HepG2 (cell line): ENCODE results near the gene CKS2. TPM values are rescaled to one million over a fixed set of nuclear protein-coding genes. Genes with fewer than 3 reads are reported as not detected.

ENCODE experiments used
- ESRRA ChIP-seq: sonication (generic); formaldehyde crosslinking; IDR thresholded peaks from 2 replicates; pipeline ENCODE4 v1.5.1; 2020; ENCODE audit warnings: mild to moderate bottlenecking, low read depth, missing genetic modification reagents
- FOSL1 ChIP-seq: sonication (generic); formaldehyde crosslinking; IDR thresholded peaks from 2 replicates; pipeline ENCODE4 v1.9.0; 2021; ENCODE audit warnings: missing genetic modification reagents, borderline replicate concordance
- JDP2 ChIP-seq: sonication (generic); formaldehyde crosslinking; IDR thresholded peaks from 2 replicates; pipeline ENCODE4 v1.8.1; 2022; ENCODE audit warnings: missing genetic modification reagents, borderline replicate concordance
- MEIS2 ChIP-seq: sonication (generic); formaldehyde crosslinking; IDR thresholded peaks from 2 replicates; pipeline ENCODE4 v1.9.0; 2021; ENCODE audit warnings: mild to moderate bottlenecking, missing genetic modification reagents
- MIER3 ChIP-seq: IDR thresholded peaks from 2 replicates; pipeline ENCODE4 v1.6.1; 2016; ENCODE audit warnings: missing compliant biosample characterization, borderline replicate concordance
- NFYC ChIP-seq: IDR thresholded peaks from 2 replicates; pipeline ENCODE4 v1.6.1; 2016; ENCODE audit warnings: missing genetic modification reagents, missing compliant biosample characterization
- NPAS2 ChIP-seq: sonication (generic); formaldehyde crosslinking; IDR thresholded peaks from 2 replicates; pipeline ENCODE4 v1.8.0; 2022; ENCODE audit warnings: mild to moderate bottlenecking, missing genetic modification reagents, borderline replicate concordance
- PRPF4 ChIP-seq: fragments of 200-400 bp; formaldehyde crosslinking; IDR thresholded peaks from 2 replicates; pipeline ENCODE4 v1.6.1; 2016; ENCODE audit warnings: low read length, low read depth; ENCODE audit not compliant: poor library complexity, severe bottlenecking
- TCF7L2 ChIP-seq: IDR thresholded peaks from 2 replicates; pipeline ENCODE4 v1.6.1; 2011; ENCODE audit warnings: mild to moderate bottlenecking, low read depth, low read length, moderate library complexity
- TSC22D2 ChIP-seq: sonication (generic); formaldehyde crosslinking; IDR thresholded peaks from 2 replicates; pipeline ENCODE4 v1.5.1; 2020; ENCODE audit warnings: missing genetic modification reagents, mild to moderate bottlenecking, borderline replicate concordance
- WIZ ChIP-seq: sonication (generic); formaldehyde crosslinking; IDR thresholded peaks from 2 replicates; pipeline ENCODE4 v1.5.1; 2020; ENCODE audit warnings: mild to moderate bottlenecking, missing genetic modification reagents
- XBP1 ChIP-seq: sonication (generic); formaldehyde crosslinking; IDR thresholded peaks from 2 replicates; pipeline ENCODE4 v1.5.0; 2020; ENCODE audit warnings: missing genetic modification reagents
- ZMYM3 ChIP-seq: sonication (generic); formaldehyde crosslinking; IDR thresholded peaks from 2 replicates; pipeline ENCODE4 v1.5.1; 2020; ENCODE audit warnings: mild to moderate bottlenecking, missing genetic modification reagents
- ZNF343 ChIP-seq: sonication (generic); formaldehyde crosslinking; IDR thresholded peaks from 2 replicates; pipeline ENCODE4 v1.4.0; 2020; ENCODE audit warnings: mild to moderate bottlenecking, missing genetic modification reagents
- ZNF44 ChIP-seq: sonication (generic); formaldehyde crosslinking; IDR thresholded peaks from 2 replicates; pipeline ENCODE4 v1.5.1; 2020; ENCODE audit warnings: mild to moderate bottlenecking, missing genetic modification reagents
- ZNF441 ChIP-seq: sonication (generic); formaldehyde crosslinking; IDR thresholded peaks from 2 replicates; pipeline ENCODE4 v1.7.0; 2021; ENCODE audit warnings: missing genetic modification reagents, borderline replicate concordance
- polyA plus RNA-seq, 8 experiments: library from polyadenylated mRNA; depleted of rRNA in 3 of 8; stranded (reverse) in 7 of 8; unstranded in 1 of 8; fragments of >200 nt; fragmentation: Illumina TruSeq in 4 of 8; extraction: Trizol in 4 of 8; gene quantifications; 2 replicates each; pipeline versions ENCODE4 v1.2.1 to v1.2.3, GENCODE V29; 2011 to 2016; ENCODE audit warnings: low read depth in 4 of 8, missing spikeins in 1 of 8, mixed read lengths in 1 of 8; ENCODE audit not compliant: insufficient read depth in 1 of 8
- total RNA-seq, 5 experiments: library from RNA; depleted of rRNA; stranded (reverse); fragments of >200 nt; fragmentation: Illumina TruSeq; extraction: Trizol; gene quantifications; 2 replicates each; pipeline ENCODE4 v1.2.3, GENCODE V29; 2016; ENCODE audit warnings: low read depth in 1 of 5
- TF ChIP-seq, protein P1 (sequence below): sonication (generic); formaldehyde crosslinking; IDR thresholded peaks from 2 replicates; pipeline ENCODE4 v1.4.0; 2020; ENCODE audit warnings: missing genetic modification reagents
- TF ChIP-seq, protein P2 (sequence below): IDR thresholded peaks from 2 replicates; pipeline ENCODE4 v1.6.1; 2018; ENCODE audit warnings: missing genetic modification reagents, mild to moderate bottlenecking, missing compliant biosample characterization
- TF ChIP-seq, protein P3 (sequence below): sonication (generic); formaldehyde crosslinking; IDR thresholded peaks from 2 replicates; pipeline ENCODE4 v1.4.0; 2020; ENCODE audit warnings: missing genetic modification reagents, borderline replicate concordance
- TF ChIP-seq, protein P4 (sequence below): fragments of 450-650 bp; IDR thresholded peaks from 2 replicates; pipeline ENCODE4 v1.6.1; 2017; ENCODE audit warnings: mild to moderate bottlenecking

Gene CKS2
- total and polyA plus RNA-seq, 2 of the 13 experiments (the other 11 are each of a cell fraction or from before 2014, with no cell fraction given), result 251 to 317 TPM

DNA sequence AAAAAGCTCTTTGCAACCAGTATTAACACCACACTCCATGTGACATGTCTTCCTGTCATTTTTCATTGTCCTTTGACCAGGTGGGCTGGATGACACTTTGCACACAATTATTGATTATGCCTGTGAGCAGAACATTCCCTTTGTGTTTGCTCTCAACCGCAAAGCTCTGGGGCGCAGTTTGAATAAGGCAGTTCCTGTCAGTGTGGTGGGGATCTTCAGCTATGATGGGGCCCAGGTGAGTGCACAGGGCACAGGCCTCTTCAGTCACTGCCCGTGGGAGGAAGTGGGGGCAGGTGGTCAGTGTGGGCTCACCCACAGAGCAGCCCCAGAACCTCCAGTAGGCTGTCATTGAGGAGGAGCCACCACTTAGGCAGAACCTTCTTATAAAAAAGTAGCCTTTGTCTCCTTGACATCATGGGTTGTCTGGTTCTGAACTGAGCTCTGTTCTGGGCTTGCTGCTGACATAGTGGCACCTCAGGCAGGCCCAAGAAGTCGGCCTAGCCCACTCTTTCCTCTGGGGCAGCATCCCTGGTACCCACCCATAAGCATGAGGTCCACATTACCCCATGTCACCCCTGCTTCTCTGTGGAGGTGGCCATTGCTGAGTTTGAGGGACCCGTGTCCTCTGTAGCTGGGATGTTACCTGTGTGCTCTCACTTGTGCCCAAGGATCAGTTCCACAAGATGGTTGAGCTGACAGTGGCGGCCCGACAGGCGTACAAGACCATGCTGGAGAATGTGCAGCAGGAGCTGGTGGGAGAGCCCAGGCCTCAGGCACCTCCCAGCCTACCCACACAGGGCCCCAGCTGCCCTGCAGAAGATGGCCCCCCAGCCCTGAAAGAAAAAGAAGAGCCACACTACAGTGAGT is 46.6 kb downstream of the CKS2 start (continued):
- peak; percentile 68; the same call in 1 of the 2 replicates for TF ChIP-seq ZNF44 (CRISPR knock-in tag)
- no peak for TF ChIP-seq NPAS2 (CRISPR knock-in tag)
- peak; percentile 63; the same call in 1 of the 2 replicates for TF ChIP-seq ZNF441
- TF ChIP-seq MIER3 (CRISPR knock-in tag), result peak; percentile 93; the same call in 1 of the 2 replicates
- TF ChIP-seq, protein P1, sequence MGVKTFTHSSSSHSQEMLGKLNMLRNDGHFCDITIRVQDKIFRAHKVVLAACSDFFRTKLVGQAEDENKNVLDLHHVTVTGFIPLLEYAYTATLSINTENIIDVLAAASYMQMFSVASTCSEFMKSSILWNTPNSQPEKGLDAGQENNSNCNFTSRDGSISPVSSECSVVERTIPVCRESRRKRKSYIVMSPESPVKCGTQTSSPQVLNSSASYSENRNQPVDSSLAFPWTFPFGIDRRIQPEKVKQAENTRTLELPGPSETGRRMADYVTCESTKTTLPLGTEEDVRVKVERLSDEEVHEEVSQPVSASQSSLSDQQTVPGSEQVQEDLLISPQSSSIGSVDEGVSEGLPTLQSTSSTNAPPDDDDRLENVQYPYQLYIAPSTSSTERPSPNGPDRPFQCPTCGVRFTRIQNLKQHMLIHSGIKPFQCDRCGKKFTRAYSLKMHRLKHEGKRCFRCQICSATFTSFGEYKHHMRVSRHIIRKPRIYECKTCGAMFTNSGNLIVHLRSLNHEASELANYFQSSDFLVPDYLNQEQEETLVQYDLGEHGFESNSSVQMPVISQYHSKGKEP (CRISPR knock-in tag), result no peak
- TF ChIP-seq JDP2 (CRISPR knock-in tag), result no peak; the same call in 1 of the 2 replicates
- peak; percentile 43; the same call in 1 of the 2 replicates for TF ChIP-seq WIZ
- TF ChIP-seq TSC22D2 (CRISPR knock-in tag), result no peak
- no peak for TF ChIP-seq TCF7L2
- peak; percentile 62; the same call in 1 of the 2 replicates for TF ChIP-seq ZMYM3
- TF ChIP-seq, protein P2, sequence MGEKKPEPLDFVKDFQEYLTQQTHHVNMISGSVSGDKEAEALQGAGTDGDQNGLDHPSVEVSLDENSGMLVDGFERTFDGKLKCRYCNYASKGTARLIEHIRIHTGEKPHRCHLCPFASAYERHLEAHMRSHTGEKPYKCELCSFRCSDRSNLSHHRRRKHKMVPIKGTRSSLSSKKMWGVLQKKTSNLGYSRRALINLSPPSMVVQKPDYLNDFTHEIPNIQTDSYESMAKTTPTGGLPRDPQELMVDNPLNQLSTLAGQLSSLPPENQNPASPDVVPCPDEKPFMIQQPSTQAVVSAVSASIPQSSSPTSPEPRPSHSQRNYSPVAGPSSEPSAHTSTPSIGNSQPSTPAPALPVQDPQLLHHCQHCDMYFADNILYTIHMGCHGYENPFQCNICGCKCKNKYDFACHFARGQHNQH (CRISPR knock-in tag), result peak; percentile 78
- TF ChIP-seq FOSL1, result no peak
- TF ChIP-seq ESRRA, result peak; percentile 50; the same call in 1 of the 2 replicates
- TF ChIP-seq, protein P3, sequence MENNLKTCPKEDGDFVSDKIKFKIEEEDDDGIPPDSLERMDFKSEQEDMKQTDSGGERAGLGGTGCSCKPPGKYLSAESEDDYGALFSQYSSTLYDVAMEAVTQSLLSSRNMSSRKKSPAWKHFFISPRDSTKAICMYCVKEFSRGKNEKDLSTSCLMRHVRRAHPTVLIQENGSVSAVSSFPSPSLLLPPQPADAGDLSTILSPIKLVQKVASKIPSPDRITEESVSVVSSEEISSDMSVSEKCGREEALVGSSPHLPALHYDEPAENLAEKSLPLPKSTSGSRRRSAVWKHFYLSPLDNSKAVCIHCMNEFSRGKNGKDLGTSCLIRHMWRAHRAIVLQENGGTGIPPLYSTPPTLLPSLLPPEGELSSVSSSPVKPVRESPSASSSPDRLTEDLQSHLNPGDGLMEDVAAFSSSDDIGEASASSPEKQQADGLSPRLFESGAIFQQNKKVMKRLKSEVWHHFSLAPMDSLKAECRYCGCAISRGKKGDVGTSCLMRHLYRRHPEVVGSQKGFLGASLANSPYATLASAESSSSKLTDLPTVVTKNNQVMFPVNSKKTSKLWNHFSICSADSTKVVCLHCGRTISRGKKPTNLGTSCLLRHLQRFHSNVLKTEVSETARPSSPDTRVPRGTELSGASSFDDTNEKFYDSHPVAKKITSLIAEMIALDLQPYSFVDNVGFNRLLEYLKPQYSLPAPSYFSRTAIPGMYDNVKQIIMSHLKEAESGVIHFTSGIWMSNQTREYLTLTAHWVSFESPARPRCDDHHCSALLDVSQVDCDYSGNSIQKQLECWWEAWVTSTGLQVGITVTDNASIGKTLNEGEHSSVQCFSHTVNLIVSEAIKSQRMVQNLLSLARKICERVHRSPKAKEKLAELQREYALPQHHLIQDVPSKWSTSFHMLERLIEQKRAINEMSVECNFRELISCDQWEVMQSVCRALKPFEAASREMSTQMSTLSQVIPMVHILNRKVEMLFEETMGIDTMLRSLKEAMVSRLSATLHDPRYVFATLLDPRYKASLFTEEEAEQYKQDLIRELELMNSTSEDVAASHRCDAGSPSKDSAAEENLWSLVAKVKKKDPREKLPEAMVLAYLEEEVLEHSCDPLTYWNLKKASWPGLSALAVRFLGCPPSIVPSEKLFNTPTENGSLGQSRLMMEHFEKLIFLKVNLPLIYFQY (CRISPR knock-in tag), result peak; percentile 87
- TF ChIP-seq MEIS2 (CRISPR knock-in tag), result peak; percentile 95
- no peak for TF ChIP-seq XBP1 (CRISPR knock-in tag)
- no peak for TF ChIP-seq PRPF4
- 0 out of 2 replicates have a peak, but pooled peaks have one; percentile 15 for TF ChIP-seq NFYC (CRISPR knock-in tag)
- TF ChIP-seq, protein P4, sequence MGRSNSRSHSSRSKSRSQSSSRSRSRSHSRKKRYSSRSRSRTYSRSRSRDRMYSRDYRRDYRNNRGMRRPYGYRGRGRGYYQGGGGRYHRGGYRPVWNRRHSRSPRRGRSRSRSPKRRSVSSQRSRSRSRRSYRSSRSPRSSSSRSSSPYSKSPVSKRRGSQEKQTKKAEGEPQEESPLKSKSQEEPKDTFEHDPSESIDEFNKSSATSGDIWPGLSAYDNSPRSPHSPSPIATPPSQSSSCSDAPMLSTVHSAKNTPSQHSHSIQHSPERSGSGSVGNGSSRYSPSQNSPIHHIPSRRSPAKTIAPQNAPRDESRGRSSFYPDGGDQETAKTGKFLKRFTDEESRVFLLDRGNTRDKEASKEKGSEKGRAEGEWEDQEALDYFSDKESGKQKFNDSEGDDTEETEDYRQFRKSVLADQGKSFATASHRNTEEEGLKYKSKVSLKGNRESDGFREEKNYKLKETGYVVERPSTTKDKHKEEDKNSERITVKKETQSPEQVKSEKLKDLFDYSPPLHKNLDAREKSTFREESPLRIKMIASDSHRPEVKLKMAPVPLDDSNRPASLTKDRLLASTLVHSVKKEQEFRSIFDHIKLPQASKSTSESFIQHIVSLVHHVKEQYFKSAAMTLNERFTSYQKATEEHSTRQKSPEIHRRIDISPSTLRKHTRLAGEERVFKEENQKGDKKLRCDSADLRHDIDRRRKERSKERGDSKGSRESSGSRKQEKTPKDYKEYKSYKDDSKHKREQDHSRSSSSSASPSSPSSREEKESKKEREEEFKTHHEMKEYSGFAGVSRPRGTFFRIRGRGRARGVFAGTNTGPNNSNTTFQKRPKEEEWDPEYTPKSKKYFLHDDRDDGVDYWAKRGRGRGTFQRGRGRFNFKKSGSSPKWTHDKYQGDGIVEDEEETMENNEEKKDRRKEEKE, result no peak
- TF ChIP-seq ZNF343, result no peak
